GM21786 (cell line): ENCODE data around the gene AHDC1.
A peak's percentile ranks its signal among the peaks of the same experiment; 100 is the strongest.

Experiments used
- ATAC-seq: cut with Tn5 transposase; IDR thresholded peaks from one replicate; pipeline ENCODE4 v1.9.1; 2021; ENCODE audit not compliant: unreplicated experiment

The AHDC1 gene

DNA sequence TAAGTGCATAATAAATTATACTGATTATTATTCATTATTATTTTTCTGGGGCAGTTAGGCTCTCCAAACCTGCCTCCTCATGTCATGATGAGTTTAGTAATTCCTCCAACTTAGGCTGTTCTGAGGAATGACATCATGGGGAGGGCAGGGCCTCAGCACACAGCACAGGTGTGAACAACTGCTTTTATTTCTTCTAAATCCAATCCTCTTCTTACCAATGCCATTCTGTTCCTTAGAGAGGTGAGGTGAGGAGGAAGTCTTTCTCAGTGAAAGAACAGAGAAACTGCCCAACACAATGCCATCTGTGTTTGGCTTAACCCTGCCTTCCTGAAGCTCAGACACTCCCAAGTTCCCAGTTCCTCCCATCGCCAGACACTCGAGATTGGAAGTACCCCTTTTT, 68.6 kb downstream of the AHDC1 start:
- no peak for ATAC-seq

DNA sequence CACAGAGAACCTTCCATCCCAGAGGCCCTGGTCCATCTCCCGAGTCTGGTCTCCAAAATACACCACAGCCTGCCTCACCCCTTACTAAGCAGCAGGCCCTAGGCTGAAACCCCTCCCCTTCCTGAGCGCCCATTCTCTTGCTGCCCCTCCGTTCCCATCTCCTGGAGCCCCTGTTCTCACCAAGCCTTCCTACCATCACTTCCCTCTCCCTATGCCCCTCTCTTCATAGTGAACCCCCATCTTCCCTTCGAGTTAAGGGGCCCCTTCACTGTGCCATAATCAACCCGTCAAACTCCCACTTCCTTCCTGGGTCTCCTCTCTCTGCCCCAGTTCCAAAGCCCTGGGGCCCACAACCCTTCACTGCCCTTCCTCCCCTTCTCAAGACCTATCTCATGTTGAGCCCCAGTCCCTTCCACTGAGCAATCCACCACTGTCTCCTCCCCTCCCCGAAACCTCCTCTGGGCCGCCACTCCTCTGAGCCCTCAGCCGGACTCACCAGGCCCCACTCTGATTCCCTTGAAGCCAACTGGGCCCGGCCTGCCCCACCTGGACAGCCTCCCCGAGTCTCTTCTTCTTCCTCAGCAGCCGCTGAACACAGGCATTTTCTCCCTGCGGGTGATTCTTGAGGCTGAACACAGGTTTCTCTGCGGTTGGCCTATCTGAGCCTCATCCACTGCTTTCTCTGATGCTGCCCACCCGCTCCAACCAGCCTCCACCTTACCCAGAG, 71.8 kb downstream of the AHDC1 start:
- no peak for ATAC-seq

DNA sequence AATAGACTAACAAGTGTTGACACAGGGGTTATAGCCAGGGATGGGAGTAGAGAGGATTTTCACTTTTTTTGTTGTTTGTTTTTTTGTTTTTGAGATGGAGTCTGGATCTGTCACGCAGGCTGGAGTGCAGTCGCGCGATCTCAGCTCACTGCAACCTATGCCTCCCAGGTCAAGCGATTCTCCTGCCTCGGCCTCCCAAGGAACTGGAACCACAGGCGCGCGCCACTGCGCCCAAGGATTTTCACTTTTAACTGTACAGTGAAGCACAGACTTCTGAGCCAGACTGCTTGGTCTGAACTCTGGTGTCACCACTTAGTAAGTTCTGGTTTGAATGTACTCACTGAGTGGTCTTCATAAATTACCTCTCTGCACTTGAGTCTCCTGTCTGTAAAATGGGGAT, 73.8 kb downstream of the AHDC1 start:
- ATAC-seq: no peak

DNA sequence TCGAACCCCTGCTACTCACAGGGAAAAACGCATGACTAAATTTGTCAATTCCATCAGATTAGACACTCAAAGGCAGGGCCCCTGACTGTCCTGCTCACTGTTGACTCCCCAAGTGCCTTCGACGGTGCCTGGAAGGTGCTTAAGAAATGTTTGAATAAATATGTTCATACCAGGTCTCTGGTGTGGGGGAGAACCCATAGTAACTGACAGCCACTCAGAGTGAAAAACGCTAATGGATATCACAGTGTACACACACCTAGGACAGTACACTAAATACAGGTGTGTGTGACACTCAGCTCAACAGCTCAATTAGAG, 74.3 kb downstream of the AHDC1 start:
- ATAC-seq: no peak

DNA sequence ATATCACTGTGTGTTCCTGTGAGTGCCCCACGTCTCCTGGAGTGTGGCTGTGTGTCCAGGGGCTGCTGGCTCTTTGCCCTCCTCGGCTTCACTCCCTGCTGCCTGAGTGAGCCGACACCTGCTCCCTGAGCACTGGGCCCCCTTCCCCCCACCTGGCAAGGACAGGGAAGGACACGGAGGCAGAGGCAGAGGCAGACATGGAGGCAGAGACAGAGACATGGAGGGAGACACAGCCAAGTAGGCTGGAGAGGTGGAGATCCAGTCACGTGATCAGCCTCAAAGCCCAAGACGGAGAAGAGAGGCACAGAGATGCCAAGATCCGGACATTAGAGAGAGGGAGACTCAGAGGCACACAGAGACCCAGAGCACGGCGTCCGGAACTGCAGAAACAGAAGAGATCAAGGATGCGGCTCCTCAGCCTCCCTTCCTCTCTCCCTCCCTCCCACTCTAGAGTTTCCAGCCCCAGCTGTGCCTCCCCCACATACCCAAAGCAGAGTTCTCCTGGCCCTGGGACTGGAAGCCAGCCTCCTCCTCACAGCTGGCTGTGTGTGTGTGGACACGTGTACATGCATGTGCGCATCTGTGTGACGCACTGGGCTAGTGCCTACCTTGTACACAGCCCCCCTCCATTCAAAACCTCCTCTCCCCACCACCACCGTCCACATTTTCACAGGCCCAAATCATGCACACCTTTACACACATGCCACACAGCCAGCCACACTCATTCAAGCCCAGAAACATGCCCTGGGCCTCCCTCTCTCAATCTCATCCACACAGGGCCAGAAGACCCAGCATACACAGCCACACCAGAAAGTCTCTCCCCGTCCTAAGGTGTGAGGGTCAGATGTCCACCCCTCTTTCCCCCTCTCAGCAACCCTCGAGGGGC, 74.9 kb downstream of the AHDC1 start:
- no peak for ATAC-seq

DNA sequence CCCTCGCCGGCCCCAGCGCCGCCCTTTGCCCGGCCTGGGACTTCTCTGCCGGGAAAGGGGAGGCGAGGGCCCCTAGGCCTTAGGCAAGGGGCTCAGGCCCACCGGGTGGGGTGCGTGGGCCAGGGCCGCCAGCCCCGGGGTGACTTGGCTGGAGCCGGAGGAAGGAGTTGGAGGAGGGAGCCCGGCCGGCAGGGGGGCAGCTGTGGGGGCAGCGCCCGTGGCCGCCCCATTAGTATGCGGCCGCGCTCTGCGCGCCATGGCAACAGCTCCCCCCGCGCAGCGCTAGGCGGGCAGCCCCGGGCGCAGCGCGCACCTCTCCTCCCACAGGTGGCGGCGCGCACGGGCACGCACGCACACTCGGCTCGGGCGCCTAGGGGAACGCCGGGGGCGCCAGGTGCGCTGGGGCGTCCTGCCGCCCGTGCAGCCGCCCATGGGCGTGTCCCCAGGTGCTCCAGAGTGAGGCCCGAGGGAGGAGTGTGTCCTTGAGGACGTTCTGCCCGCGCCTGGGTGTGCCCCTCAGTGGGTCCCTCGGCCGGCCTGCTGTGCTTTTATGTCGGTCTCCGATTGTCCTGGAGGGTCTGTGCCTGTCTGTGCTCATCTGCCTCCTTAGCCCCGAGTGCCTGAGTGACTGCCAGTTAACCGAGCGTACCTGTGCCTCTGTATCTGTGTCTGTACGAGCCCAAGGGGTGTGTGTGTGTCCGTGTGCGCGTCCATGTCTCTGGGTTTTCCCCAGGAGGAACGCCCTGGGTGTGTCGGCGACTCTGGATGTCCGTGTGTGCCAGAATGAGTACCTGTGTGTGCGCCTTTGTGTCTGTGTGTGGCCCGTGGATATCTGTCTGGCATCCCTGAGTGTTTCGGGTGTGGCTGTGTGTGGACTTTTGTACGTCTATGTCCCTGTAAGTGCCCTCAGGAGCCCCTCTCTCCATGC, 75.8 kb downstream of the AHDC1 start:
- ATAC-seq: no peak

DNA sequence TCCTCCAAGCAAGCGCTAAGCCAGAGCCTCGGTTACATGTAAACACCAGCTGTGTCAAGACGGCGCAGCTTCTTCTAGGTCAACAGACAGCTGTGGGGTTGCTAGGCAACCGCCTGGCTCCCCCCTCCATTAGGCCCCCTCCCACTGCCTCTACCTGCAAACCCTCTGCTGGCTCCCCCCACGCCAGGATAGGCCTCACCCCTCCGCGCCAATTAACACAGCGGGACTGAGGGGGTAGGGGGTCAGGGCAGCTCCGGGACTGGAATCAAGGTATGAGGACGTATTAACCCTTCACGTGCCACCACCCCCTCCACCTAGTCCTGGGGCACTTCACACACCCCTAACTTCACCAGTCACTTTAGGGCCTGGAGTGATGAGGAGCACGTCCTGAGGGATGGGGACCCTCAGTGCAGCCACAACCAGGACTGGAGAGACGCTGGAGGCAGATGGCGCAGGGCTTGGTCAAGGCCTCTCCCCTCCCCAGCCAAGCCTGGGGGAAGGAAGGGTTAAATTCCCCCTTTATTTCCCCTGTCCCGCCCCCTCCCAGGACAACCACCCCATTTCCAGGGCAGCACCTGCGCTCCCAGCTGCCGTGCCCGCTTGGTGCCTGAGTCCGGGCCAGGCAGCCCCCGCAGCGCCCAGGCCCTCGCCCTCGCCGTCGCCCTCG, 76.6 kb downstream of the AHDC1 start:
- no peak for ATAC-seq

DNA sequence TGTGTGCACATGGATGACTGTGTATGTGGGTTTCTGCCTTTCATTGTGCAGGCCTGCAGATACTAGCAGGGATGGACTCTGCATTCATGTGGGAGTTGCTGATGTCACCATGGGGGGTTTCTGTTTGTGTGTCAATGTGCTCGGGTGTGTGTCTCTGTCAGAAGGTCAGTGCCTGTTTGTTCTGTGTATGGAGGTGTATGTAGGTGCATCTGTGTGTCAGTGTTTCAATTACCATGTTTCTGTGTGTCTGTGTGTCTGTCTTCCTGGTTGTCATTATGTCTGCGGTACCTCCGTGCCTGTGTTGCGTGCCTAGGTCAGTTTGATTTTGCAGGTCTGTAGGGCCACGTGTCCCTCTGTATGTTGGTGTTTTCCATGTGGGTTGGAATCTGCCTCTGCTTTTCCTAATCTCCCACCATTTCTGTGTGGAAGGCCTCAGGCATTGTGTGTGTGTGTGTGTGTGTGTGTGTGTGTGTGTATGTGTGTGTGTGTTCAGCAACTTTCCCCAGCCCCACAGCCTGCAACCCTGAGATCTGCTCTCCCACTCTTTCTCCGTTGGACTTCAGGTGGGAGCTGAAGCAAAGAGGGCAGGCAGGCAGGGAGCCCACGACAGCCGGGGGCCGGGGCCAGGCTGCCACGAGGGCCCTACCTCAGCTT, 77.2 kb downstream of the AHDC1 start:
- no peak for ATAC-seq

DNA sequence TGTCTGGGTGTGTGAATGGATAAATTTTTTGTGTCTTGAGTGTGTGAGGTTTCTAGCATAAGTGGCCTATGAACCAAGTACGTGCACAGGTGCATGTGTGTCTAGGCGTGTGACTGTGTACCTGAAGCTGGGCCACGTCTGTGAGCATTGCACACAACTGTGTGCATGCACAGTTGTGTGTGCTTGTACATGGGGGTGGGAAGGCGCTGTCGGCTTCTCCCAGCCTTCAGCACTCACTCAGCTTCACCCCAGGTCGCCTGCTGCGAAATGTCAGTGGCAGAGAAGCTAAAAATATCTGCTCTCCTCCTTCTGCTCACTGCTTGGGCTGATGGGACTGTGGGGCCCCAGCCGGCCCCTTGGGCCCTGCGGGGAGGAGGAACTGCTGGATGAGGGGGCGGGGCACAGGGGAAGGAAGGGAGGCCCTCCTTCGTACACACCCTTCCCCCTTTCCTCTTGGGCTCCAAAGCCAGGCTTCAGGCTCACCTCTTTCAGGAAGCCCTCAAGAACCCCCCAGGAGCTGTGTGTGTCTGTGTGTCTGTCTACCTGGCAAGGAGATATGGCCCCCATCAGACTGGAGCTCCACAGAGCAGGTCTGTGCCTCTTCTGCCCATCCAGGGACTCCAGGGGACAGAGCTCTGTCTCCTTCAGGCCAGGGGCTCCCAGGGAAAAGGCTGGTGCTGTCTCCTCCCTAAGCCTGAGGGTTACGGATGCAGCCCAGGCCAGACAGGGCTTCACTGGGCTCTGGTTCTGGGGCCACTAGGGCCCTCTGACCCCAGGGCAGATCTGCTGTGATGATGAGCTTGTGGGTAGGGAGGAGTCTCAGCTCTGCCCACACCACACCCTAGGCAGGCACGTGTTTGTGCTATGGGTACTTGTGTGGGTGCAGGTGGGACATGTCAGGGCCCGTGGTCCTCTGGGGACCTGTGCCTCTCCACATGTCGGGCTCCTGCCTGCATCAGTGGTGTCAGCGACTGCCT, 78.4 kb downstream of the AHDC1 start:
- ATAC-seq: peak; percentile 42

DNA sequence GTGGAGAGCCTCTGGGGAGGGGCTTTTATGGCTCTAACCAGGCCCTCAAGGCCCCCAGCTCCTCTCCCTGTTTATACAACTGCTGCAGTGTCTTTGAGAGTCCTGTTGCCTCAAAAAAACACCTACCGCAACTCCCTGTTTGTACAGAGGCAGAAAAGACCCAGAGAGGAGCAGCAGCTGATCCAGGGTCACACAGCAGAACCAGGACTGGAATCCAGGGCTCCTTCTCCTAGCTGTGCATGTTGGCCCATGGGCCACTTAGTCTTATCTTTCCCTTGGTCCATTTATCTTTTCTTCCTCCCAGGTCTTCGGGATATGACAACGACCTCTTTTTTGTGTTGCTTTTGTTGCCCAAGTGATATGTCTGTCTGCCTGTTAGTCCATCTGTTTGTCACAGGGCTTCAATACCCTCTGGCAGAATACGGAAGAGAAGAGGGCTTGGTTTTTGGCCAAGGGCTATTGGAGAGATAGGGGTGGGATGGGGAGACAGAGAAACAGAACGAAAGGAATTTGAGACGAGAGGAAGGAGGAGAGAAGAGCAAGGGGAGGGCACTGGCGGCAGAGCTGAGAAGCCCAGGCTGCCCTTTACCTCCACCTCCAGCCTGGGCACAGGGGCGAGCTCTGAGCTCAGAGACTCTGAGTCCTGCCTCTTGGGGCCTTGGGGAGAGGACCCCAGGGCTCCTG, 80.5 kb downstream of the AHDC1 start:
- no peak for ATAC-seq

DNA sequence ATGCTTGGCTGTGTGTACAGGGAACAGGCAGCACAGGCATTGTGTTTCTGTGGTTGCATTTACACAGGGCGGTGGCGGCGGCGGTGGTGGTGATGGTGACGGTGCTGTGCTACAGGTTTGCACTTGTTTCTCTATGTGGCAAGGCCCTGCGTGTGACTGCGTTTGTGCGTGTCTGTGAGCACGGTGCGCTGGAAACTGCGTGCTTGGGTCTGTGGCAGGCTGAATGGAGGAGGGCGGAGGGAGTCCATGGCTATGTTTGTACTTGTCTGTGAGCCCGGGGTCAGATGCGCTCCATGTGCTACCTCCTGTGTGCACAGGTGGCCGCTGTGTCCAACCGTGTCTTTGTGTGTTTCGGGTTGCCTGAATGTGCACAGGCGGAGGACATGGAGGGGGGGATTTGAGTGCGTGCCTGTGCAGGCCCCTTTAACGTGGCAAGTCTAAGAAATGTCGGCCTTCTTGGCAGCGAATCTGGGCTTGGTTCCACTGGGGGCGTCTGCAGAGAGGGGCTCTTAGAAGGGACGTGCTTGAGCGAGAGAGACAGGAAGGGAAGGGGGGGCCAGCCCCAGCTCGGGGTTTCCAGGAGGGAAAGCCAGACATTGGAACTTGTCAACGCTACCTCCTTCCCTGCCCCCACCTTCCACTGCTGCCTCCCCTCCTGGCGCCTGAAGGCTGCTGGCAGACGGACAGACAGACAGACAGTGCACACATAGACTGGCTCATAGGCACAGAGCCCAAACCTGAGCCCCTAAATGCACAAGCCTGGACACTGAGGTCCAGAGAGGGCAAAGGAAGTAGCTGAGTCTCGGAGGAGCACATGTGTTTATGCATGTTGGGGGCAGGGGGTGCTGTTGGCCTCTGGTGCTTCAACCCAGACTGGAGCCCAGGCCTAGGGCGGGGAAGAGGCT, 81.3 kb downstream of the AHDC1 start:
- no peak for ATAC-seq

DNA sequence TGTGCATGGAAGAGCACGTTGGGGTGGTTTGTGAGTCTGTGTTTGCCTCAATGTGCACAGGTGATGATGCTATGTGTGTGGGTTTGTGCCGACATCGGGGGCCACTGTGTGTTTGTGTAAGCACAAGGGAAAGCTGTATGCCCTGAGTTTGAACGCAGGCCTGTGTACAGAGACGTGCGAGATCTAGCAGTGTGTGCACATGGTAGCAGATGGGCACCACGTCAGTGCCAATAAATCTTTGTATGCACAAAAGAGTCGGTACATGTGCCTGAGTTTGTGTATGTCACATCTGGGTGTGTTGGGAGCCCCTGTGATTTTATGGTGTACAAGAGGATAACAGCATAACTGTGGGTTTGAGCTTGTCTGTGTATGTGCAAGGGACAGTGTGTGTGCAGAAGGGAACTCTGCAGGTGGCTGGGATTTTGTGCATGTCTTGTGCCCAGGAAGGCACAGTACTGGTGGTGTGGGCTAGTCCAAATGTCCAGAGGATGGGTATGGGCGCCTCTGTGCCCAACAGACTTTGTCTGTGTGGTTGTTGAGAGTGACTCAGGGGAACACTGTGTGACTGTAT, 82.0 kb downstream of the AHDC1 start:
- ATAC-seq: no peak

DNA sequence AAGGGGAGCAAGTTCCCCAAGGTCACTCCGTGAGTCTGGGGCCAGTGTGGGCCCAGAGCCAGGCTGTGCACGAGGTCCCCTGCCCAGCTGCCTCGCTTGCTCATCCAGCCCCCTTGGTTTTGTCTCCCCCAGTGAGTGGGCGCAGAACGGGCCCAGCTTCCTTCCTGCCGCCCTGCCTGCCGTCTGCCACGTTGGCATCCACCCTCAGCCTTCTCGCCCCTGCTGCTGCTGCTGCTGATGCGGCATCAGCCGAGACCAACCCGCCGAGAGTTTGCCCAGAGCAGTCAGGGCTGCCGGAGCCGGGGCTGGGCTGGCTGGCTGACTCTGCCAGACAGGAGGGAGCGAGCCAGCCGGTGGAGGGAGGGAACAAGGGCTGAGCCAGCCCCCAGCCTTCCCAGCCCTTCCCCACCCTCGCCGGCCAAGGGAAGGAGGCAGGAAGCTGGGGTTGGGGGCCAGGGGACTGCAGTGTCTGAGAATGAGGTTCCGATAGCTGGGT, 82.6 kb downstream of the AHDC1 start:
- no peak for ATAC-seq

DNA sequence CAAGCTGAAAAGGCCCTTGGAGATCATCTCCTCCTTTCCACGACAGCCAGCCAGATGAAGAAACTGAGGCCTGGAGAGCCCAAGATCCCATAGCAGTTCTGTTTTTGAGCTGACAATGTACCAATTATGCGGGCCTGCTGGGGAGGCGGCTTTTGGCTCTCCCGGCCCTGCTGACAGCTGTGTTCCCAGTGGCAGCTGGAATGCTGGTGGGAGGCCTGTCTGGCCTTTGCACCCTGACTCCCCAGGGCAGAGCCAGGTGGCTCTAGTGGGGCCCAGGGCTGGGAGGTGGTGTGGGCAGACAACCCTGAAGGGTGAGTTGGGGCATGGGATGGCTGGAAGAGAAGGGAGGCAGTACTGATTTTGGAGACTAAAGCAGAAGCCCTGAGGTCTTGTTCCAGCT, 83.3 kb downstream of the AHDC1 start:
- no peak for ATAC-seq

DNA sequence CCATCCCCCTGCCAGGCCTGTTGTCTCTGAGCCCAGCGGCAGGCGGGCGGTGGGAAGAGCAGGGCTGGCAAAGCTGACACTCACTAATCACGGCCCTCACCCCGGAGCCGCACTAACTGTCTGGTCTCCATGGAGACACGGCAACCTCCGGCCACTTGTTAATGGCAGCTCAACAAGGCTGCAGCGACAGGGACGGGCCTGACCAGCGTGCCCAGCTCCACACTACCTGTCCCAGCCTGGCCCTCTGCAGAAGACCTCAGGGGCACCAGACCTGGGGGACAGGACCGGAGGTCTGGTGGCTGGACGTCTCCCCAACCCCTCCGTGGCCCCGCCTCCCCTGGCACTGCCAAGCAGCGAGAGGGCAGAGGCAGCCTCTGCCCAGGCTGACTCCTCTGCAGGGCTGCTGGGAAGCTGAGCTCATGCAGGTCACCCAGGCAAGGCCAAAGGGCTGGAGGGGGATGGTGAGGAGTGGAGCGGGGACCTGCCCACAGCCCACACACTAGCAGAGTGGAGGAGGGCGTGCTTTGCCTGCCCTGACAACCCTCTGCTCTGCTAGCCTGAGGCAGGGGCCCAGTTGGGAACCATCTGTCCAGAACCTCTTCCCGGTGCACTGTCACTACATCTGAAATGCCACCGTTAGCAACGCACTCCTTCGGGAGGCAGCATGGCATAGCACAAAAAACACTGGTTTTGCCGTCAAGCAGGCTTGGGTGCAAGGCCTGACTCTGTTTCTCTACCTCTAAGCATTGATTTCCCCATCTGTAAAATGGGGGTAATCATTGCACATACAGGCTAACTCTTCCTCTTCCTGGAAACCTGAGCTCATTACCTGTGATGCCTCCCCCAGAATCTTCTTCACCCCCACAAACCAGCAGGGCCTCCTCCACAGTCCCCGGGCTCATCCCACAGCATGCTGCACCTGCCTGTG, 84.3 kb downstream of the AHDC1 start:
- ATAC-seq: no peak

DNA sequence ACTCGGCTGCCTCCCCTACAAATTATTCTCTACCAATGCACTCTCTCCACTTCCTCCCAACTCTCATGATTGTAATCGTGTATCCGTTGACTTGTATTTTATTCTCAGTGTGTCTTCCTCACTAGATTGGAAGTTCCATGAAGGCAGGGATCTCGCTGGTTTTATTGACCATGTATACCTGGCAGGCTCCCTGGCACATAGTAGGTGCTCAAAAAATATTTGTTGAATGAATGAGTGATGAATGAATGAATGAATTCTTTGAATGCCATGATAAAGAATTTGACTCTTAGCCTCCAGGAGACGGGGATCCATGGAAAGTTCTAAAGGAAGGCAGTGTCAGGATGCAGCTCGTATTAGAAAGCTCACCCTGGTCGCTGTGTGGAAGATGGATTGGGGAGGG, 85.1 kb downstream of the AHDC1 start:
- ATAC-seq: no peak
